Spleen (tissue), 11 donors: ENCODE data around the gene WDR90. TPM values are rescaled to one million over a fixed set of nuclear protein-coding genes. Genes with fewer than 3 reads are reported as not detected.

Experiments
- DNase-seq: peaks from one replicate; pipeline ENCODE4 v3.0.0-alpha.2; 2020
- H3K27ac ChIP-seq, 8 donors: fragments of 200-600 bp; sonication (generic) in 7 of 8; 1 replicate in 4 of 8; 2 replicates in 4 of 8; pipeline versions ENCODE4 v1.5.0 to v1.8.0; 2016 to 2021; ENCODE audit warnings: inconsistent platforms in 4 of 8, mild to moderate bottlenecking in 4 of 8, moderate library complexity in 1 of 8
- H3K27me3 ChIP-seq, 7 donors: fragments of 200-600 bp; sonication (generic) in 6 of 7; replicated peaks in 1 of 7; 1 replicate in 4 of 7; 2 replicates in 3 of 7; pipeline versions ENCODE4 v1.5.0 to v1.8.0; 2016 to 2021; ENCODE audit warnings: inconsistent platforms in 3 of 7, mild to moderate bottlenecking in 1 of 7
- H3K36me3 ChIP-seq, 6 donors: fragments of 200-600 bp; sonication (generic) in 5 of 6; 1 replicate in 4 of 6; 2 replicates in 2 of 6; pipeline versions ENCODE4 v1.5.0 to v1.8.0; 2016 to 2021; ENCODE audit warnings: inconsistent platforms in 2 of 6
- H3K4me1 ChIP-seq, 6 donors: fragments of 200-600 bp; sonication (generic) in 5 of 6; 1 replicate in 3 of 6; 2 replicates in 3 of 6; pipeline versions ENCODE4 v1.5.0 to v1.8.0; 2016 to 2021; ENCODE audit warnings: inconsistent platforms in 3 of 6
- H3K4me3 ChIP-seq, 8 donors: fragments of 200-600 bp; sonication (generic) in 7 of 8; 1 replicate in 4 of 8; 2 replicates in 4 of 8; pipeline versions ENCODE4 v1.5.0 to v1.8.0; 2016 to 2021; ENCODE audit warnings: inconsistent platforms in 4 of 8, mild to moderate bottlenecking in 4 of 8, moderate library complexity in 2 of 8
- H3K9me3 ChIP-seq, 8 donors: fragments of 200-600 bp; sonication (generic) in 7 of 8; 1 replicate in 4 of 8; 2 replicates in 4 of 8; pipeline versions ENCODE4 v1.5.0 to v1.8.0; 2016 to 2021; ENCODE audit warnings: inconsistent platforms in 4 of 8
- POLR2A ChIP-seq, 3 donors: fragments of 450-650 bp; IDR thresholded peaks; one replicate each; pipeline ENCODE4 v1.5.1; 2017; ENCODE audit warnings: antibody characterized with exemption in 3 of 3, mild to moderate bottlenecking in 1 of 3
- POLR2AphosphoS5 ChIP-seq, 3 donors: sonication (generic); formaldehyde crosslinking; IDR thresholded peaks; one replicate each; pipeline ENCODE4 v1.5.1; 2017; ENCODE audit warnings: antibody characterized with exemption in 3 of 3
- whole genome bisulfite sequencing, 5 donors: extraction: QIAGEN DNeasy Blood & Tissue Kit in 3 of 5; methylation state at CpG; one replicate each; pipeline versions ENCODE4 v1.1.5 to v1.1.7; 2013 to 2018; 5-methylcytosine and 5-hydroxymethylcytosine counted together
- intact Hi-C: fragments of 100-400 bp; cut with DNase I; formaldehyde crosslinking; loops from one replicate; pipeline ENCODE4 v1.15.0; 2023; ENCODE audit warnings: low total_unique reads
- polyA plus RNA-seq, 3 donors: library from polyadenylated mRNA; stranded (reverse); fragments of 200-250 nt; gene quantifications; one replicate each; pipeline ENCODE4 v1.2.1, GENCODE V29; 2013
- total RNA-seq, 7 donors: library from RNA; depleted of rRNA in 3 of 7; stranded (reverse); fragments of >200 nt in 3 of 7; fragmentation: NEBNext Ultra II Directional in 4 of 7; extraction: Animal tissue kit (Norgen Biotek cat#: 25700) in 4 of 7; gene quantifications; one replicate each; pipeline versions ENCODE4 v1.1.0 to v1.2.1, GENCODE V29; 2016 to 2021
- TF ChIP-seq, protein P1 (sequence below), 11 experiments: fragments of 200-600 bp in 7 of 11; fragments of 450-650 bp in 4 of 11; sonication (generic) in 4 of 11; IDR thresholded peaks in 8 of 11; conservative IDR thresholded peaks in 3 of 11; 1 replicate in 7 of 11; 2 replicates in 4 of 11; pipeline versions ENCODE4 v1.4.0 to v1.8.0; 2016 to 2021; ENCODE audit warnings: antibody characterized with exemption in 11 of 11, inconsistent platforms in 4 of 11, mild to moderate bottlenecking in 1 of 11
- donor health status: healthy with polysubstance abuse.
- donor health status: DM: no; HTN: no; CAD: no; lungs with moderate emphysema.
- donor health status: DM: no; HTN: no; CAD: no.
- donor health status: Bipolar disorder and iron deficiency.
- donor health status: healthy.
- donor health status: DM: no; HTN: no; CAD: no.
- donor health status: DM: yes; HTN: yes; CAD: no.

WDR90 gene
- total and polyA plus RNA-seq, 10 donors, result 7.9 to 30.2 (median 19.4) TPM

DNA sequence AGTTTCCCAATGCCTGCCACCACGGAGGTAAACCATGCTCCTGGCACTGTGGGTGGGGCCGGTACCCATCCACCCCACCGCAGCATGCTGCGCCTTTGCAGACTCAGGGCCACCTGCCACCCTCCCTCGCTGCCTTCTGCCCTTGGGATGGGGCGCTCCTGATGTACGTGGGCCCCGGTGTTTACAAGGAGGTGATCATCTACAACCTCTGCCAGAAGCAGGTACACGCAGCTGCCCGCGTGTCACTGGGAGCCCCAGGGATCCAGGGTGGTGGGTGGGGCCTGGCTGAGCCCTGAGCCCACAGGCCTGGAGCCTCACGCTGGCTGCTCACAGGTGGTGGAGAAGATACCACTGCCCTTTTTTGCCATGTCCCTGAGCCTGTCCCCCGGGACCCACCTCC is 17.4 kb downstream of the WDR90 start:
- no peak for DNase-seq
- H3K4me1 ChIP-seq, result peaks cover 14 to 43% (median 28%) of the 10 kb centered on the region in 6 donors
- peaks cover 0 to 26% (median 22%) of the 10 kb centered on the region in 6 donors for H3K36me3 ChIP-seq
- intact Hi-C loops, result no loop called here
- peak overlapping the region in 1 of 8 donors; percentile 94 for H3K27ac ChIP-seq
- no peak overlapping the region for H3K4me3 ChIP-seq
- TF ChIP-seq POLR2A (IDR thresholded peaks at IDR 0.05), result no peak
- TF ChIP-seq, protein P1, sequence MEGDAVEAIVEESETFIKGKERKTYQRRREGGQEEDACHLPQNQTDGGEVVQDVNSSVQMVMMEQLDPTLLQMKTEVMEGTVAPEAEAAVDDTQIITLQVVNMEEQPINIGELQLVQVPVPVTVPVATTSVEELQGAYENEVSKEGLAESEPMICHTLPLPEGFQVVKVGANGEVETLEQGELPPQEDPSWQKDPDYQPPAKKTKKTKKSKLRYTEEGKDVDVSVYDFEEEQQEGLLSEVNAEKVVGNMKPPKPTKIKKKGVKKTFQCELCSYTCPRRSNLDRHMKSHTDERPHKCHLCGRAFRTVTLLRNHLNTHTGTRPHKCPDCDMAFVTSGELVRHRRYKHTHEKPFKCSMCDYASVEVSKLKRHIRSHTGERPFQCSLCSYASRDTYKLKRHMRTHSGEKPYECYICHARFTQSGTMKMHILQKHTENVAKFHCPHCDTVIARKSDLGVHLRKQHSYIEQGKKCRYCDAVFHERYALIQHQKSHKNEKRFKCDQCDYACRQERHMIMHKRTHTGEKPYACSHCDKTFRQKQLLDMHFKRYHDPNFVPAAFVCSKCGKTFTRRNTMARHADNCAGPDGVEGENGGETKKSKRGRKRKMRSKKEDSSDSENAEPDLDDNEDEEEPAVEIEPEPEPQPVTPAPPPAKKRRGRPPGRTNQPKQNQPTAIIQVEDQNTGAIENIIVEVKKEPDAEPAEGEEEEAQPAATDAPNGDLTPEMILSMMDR (IDR thresholded peaks at IDR 0.05 in 8 of 11, conservative IDR thresholded peaks at IDR 0.05 in 3 of 11), result no peak
- no peak for TF ChIP-seq POLR2AphosphoS5 (IDR thresholded peaks at IDR 0.05)
- H3K27me3 ChIP-seq, result no peaks in the 10 kb centered on the region
- no peaks in the 10 kb centered on the region for H3K9me3 ChIP-seq
- WGBS, 5 donors, result 89 to 96% (median 92%) methylated on average over 11 to 13 of the region's 13 CpGs

DNA sequence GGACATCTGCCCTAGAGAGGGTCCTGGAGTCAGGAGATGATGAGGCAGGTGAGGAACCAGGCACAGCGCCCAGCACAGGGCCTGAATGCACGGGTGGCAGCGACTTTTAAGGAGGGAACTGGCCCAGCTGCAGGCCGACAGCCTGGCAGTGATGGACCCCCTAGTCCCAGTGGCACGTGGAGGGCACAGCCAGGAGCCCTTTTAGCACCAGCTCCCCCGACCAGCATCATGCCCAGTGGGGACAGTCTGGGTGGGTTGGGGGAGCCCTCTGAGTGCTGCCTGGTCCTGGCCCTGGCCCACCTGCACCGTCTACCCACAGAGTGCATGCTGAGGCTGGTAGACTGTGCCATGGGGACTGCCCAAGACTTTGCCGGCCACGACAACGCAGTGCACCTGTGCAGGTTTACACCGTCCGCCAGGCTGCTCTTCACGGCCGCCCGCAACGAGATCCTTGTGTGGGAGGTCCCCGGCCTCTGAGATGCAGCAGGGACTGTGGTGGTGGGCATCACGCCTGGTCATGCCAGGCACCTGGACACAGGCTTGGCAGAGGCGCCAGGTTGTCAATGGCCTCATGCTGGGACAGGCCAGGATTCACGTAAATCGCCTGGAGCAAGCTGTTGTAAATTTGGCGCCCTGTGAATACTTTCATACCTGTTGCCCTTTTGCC is 18.1 kb downstream of the WDR90 start:
- TF ChIP-seq POLR2A (IDR thresholded peaks at IDR 0.05) (no peak), POLR2AphosphoS5 (IDR thresholded peaks at IDR 0.05) (no peak)
- TF ChIP-seq, protein P1 (IDR thresholded peaks at IDR 0.05 in 8 of 11, conservative IDR thresholded peaks at IDR 0.05 in 3 of 11), result no peak
- H3K36me3 ChIP-seq, result peaks cover 0 to 33% (median 29%) of the 10 kb centered on the region in 6 donors
- 83 to 90% (median 89%) methylated on average over 6 to 22 of the region's 22 CpGs for WGBS, 5 donors
- peak overlapping the region; percentile 75 to 94 (median 90) for H3K27ac ChIP-seq
- peaks cover 14 to 39% (median 27%) of the 10 kb centered on the region in 6 donors for H3K4me1 ChIP-seq
- DNase-seq, result peak; percentile 88
- intact Hi-C loops, result no loop called here
- H3K27me3 ChIP-seq, result no peaks in the 10 kb centered on the region
- peak overlapping the region in 6 of 8 donors; percentile 70 to 99 (median 92) for H3K4me3 ChIP-seq
- no peaks in the 10 kb centered on the region for H3K9me3 ChIP-seq

DNA sequence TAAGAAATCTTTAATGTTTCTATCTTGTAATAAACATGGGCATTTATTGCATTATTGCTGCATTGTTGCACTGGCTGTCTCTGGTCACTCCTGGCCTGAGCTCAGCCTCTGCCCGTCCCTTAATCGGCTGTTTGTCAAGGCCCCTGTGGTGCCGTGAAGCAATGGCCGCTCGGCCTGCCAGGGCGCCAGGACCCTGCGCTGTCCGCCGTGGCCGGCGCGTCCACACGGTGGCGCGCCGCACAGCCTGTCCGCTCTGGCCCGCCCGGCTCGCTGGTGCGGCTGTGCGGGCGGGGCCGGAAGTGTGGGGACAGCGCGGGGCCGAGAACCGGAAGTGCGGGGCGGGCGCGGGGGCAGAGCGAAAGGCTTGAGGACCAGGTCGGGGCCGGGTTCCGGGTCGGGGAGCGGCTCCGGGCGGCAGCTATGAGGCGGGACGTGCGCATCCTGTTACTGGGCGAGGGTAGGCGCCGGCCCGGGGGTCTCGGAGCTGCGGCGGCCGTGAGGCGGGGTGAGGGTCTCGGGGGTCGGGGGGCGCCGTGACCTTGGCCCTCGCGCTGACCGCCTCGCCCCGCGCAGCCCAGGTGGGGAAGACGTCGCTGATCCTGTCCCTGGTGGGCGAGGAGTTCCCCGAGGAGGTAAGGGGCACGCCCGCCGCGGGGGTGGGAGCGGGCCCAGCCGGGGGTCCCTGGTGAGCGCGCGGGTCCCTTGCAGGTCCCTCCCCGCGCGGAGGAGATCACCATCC is 18.8 kb downstream of the WDR90 start, which contains the start of gene RHOT2:
RHOT2 (plus strand) TSS at position 353 of the 739 bp plus-strand sequence; CDS start at position 421, 68 bp downstream.
- peak; percentile 99 for DNase-seq
- Histone ChIP-seq H3K27ac (peak within 1 kb of the TSS; percentile 75 to 94 (median 90)), H3K36me3 (peaks cover 0 to 40% (median 36%) of the 10 kb centered on the region in 6 donors), H3K4me3 (peak within 1 kb of the TSS; percentile 70 to 99 (median 90)), H3K4me1 (peaks cover 14 to 39% (median 27%) of the 10 kb centered on the region in 6 donors), H3K9me3 (no peaks in the 10 kb centered on the region), H3K27me3 (no peaks in the 10 kb centered on the region)
- WGBS, 5 donors, result 1% methylated on average over 34 to 78 of the region's 78 CpGs
- peak in 1 of 3 donors; percentile 41 for TF ChIP-seq POLR2A (IDR thresholded peaks at IDR 0.05)
- TF ChIP-seq, protein P1 (IDR thresholded peaks at IDR 0.05 in 8 of 11, conservative IDR thresholded peaks at IDR 0.05 in 3 of 11), result peak in 10 of 11 experiments; percentile 61 to 99 (median 96)
- TF ChIP-seq POLR2AphosphoS5 (IDR thresholded peaks at IDR 0.05), result peak; percentile 90 to 94 (median 91)
- intact Hi-C loops, result no loop called here
